NOMO-1 (cell line): ENCODE results near the gene VPS13A.
"Not testable (repeated sequence)": the region's sequence is repeated elsewhere in the genome, so short reads cannot be mapped to it uniquely, and the experiment has no call there.

Source experiments
- DNase-seq, 2 experiments: peaks; one replicate each; lab custom pipeline; 2025; ENCODE audit not compliant: unreplicated experiment in 2 of 2; lab: John Stamatoyannopoulos, UW

The VPS13A gene

GRCh38 chr9:77291714-77292113 is 114.4 kb downstream of the VPS13A start:
- DNase-seq: no peak

GRCh38 chr9:77293949-77294348 is 116.6 kb downstream of the VPS13A start:
- DNase-seq: no peak

- no peak for DNase-seq
These were observed 127.2 kb downstream of the VPS13A start for GRCh38 chr9:77304543-77304942.

- DNase-seq: no peak
These were observed 128.5 kb downstream of the VPS13A start for GRCh38 chr9:77305622-77306400.

GRCh38 chr9:77307166-77307565 is 129.8 kb downstream of the VPS13A start:
- DNase-seq: no peak

GRCh38 chr9:77316058-77316457 is 138.7 kb downstream of the VPS13A start:
- no peak for DNase-seq

GRCh38 chr9:77325058-77325457 is 147.7 kb downstream of the VPS13A start:
- DNase-seq: no peak

- DNase-seq: no peak
These were observed 150.8 kb downstream of the VPS13A start for GRCh38 chr9:77328102-77328501.

GRCh38 chr9:77370064-77370463 is 192.7 kb downstream of the VPS13A start:
- DNase-seq: no peak

GRCh38 chr9:77374266-77374665 is 196.9 kb downstream of the VPS13A start:
- no peak for DNase-seq

GRCh38 chr9:77375956-77376532 is 198.7 kb downstream of the VPS13A start:
- no peak for DNase-seq

- DNase-seq: no peak
These were observed 207.1 kb downstream of the VPS13A start for GRCh38 chr9:77384406-77384805.

GRCh38 chr9:77386187-77386586 is 208.9 kb downstream of the VPS13A start:
- no peak for DNase-seq

- no peak for DNase-seq
These were observed 214.5 kb downstream of the VPS13A start for GRCh38 chr9:77391834-77392233.

- DNase-seq: no peak
These were observed 215.0 kb downstream of the VPS13A start for GRCh38 chr9:77392328-77392727.

GRCh38 chr9:77398581-77398980 is 221.2 kb downstream of the VPS13A start:
- DNase-seq: not testable (repeated sequence)

GRCh38 chr9:77399964-77400363 is 222.6 kb downstream of the VPS13A start:
- no peak for DNase-seq

- DNase-seq: no peak
These were observed 225.0 kb downstream of the VPS13A start for GRCh38 chr9:77402286-77402685.

GRCh38 chr9:77403239-77403638 is 225.9 kb downstream of the VPS13A start:
- DNase-seq: no peak

GRCh38 chr9:77408521-77408920 is 231.2 kb downstream of the VPS13A start:
- DNase-seq: not testable (repeated sequence)

- peak; percentile 11 to 60 for DNase-seq
These were observed 240.2 kb downstream of the VPS13A start for GRCh38 chr9:77417566-77417965.

- no peak for DNase-seq
These were observed 240.9 kb downstream of the VPS13A start for GRCh38 chr9:77418226-77418625.
